Activated CD8-positive, alpha-beta memory T cell treated with anti-CD3 and anti-CD28 coated beads, Interleukin-2, amount 50 U/mL, for 1 hour (primary cell): ENCODE data around the gene HIPK4.
"Not testable (repeated sequence)": the region's sequence is repeated elsewhere in the genome, so short reads cannot be mapped to it uniquely, and the experiment has no call there.

ENCODE experiments used
- DNase-seq: peaks from one replicate; pipeline ENCODE4 v3.0.0-alpha.2; 2020; ENCODE audit errors: extremely low read depth

HIPK4 gene

DNA sequence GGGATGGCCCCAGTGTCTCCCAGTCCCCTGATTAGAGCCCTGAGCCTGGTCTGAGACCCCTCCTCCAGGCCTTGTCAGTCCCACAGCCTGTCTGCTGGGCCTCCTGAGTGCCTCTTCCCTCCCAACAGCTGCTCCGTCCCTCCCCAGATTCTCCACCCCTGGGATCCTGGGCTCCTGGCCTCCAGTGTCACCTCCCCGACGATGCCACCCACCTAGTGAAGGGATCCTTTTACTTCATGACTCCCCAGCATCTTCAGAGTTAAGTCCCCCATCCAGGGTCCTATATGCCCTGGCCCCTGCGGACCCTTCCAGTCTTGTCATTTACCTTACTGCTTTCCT is 27.6 kb upstream of the HIPK4 start:
- no peak for DNase-seq

DNA sequence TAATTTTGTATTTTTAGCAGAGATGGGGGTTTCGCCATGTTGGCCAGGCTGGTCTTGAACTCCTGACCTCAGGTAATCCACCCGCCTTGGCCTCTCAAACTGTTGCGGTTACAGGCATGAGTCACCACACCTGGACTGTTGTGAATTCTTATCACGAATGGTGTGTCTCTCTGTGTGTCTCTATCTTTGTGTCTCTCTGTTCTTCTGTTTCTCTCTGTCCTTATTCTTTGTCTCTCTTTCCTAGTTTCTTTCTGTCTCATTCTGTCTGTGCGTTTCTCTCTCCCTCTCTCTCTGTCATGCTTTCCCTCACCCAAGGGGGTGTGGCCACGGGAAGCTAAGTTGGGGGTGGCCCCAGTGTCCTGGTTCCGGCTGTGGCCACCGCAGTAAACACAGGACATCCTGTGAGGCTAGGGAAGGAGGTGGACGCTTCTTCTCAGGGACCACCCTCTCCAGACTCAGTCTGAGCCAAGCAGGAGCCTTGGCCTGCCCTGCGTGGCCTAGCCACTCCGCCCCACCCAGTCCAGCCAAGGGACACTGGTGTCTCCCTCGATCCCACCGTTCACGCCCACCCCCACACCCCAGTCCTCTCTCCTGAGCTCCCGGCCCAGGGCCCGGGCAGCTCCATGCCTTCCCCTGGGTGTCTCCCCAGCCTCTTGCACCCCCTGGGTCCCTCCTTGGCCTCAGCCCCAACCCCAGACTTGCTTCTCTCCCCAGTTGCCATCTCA is 27.1 kb upstream of the HIPK4 start:
- no peak for DNase-seq

DNA sequence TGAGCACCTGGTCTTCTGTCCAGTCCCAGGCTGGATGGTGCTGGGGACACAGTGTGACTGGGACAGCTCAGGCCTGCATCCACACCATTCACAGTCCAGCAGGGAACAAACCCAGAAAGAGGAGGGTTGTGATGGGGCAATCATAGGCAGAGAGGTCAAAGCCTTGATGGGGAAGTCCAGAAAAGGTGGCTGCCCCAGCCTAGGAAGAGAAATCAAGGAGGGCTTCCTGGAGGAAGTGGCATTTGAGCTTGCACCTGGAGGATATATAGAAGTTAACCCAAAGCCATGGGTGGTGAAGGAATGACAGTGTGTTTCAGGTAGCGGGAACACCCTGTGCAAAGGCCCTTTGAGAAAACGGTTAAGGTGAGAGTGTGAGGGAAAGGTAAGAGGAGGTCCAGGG is 25.8 kb upstream of the HIPK4 start:
- DNase-seq = no peak

- DNase-seq = no peak
Measured at GRCh38 chr19:40414542-40415535, 24.9 kb upstream of the HIPK4 start.

- no peak for DNase-seq
Measured at GRCh38 chr19:40413291-40413845, 23.4 kb upstream of the HIPK4 start, which contains the start of gene PRX. PRX (minus strand) TSS chr19:40413378; CDS start chr19:40407932, 5,446 bp downstream.

DNA sequence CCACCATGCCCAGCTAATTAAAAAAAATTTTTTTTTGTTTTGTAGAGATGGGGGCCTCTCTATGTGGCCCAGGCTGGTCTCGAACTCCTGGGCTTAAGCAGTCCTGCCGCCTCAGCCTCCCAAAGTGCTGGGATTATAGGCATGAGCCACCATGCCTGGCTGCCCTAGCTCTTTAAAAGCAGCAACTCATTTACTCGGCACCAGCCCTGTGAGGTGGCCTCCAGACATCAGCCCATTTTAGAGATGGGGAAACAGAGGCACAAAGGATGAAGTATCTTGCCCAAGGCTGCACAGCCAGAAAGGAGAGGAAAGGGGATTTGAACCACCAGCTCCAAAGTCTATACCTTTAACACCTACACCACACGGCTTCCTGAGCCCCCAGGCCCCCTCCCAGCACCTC is 22.9 kb upstream of the HIPK4 start:
- no peak for DNase-seq

- no peak for DNase-seq
Measured at GRCh38 chr19:40411958-40412499, 22.0 kb upstream of the HIPK4 start.

GRCh38 chr19:40411125-40411842 is 21.3 kb upstream of the HIPK4 start:
- DNase-seq = no peak

GRCh38 chr19:40410030-40410389 is 20.0 kb upstream of the HIPK4 start:
- DNase-seq = no peak

DNA sequence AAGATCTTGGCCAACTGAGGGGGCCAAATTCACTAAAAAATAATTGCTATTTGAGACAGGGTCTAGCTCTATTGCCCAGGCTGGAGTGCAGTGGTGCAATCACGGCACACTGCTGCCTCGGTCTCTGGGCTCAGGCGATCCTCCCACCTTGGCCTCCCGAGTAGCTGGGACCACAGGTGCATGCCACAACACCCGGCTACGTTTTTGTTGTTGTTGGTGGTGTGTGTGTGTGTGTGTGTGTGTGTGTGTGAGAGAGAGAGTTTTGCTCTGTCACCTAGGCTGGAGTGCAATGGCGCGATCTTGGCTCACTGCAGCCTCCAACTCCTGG is 18.6 kb upstream of the HIPK4 start:
- not testable (repeated sequence) for DNase-seq

DNA sequence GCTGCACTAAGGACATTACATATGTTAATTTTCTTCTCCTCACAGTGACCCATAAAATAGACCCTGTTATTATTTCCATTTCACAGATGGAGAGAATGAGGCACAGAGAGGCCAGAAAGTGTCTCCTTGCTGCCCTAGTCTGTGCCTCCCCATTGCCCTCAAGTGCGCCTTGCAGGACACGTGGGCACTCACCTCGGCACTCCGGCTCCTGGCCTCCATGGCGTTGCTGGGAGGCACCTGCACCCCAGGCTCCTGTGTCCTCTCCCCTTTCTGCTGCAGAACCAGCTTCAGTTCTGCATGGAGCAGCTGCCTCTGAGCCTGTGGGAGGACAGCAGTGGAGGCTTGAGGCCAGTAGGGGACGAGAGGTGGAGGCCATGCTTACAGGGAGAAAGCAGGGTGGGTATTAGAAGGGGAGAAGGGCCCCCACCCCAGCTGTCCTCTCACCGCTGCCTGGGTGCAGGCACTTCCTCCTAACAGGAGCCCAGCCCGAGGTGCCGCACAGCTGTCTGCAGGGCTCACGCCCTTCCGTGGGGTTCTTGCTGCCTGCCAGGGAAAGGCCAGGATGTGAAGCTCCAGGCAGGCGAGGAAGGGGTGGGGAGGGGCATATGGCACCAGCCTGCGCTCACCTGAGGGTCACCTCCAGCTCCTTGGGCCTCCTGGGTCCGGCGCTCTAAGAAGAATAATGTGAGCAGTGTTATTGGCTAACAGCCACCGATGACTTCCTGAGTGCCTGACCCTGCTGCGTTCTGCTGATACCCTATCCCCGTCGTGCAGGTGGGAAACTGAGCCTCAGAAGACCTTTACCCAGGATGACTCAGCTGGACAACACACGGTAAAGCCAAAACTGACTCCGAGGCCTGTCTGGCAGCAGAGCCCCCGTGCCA is 18.0 kb upstream of the HIPK4 start:
- DNase-seq = no peak

DNA sequence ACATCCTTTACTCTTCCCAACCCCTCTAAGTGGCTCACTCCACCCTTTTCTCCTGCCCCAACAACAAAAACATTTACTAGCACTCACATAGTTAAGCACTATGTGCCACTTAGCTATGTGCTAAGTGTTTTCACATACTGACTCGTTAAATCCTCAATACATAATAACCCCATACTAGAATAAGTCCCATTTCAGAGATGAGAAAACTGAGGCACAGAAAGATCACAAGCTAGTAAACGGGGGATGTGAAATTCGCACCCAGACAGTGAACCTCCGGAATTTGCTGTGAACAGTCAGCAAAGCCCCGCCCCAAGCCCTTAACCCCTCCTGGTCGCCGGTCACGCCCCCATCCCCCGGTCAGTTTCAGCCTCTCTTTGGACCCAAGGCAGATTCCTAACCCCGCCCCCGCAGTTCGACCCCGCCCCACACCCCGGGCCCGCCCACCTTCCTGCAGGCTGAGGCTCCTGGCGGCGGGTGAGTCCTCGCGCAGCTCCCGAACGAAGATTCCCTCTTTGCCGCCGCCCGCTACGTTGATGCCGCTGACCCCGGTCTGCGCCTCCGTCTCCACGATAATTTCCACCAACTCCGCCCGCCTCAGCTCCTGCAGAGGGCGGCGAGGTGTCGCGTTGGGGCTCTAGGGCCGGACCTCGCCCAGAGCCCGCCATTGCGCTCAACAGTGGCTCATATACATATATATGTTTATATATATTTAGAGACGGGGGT is 13.4 kb upstream of the HIPK4 start:
- DNase-seq = peak; percentile 27

GRCh38 chr19:40400559-40400958 is 10.6 kb upstream of the HIPK4 start:
- DNase-seq = no peak

DNA sequence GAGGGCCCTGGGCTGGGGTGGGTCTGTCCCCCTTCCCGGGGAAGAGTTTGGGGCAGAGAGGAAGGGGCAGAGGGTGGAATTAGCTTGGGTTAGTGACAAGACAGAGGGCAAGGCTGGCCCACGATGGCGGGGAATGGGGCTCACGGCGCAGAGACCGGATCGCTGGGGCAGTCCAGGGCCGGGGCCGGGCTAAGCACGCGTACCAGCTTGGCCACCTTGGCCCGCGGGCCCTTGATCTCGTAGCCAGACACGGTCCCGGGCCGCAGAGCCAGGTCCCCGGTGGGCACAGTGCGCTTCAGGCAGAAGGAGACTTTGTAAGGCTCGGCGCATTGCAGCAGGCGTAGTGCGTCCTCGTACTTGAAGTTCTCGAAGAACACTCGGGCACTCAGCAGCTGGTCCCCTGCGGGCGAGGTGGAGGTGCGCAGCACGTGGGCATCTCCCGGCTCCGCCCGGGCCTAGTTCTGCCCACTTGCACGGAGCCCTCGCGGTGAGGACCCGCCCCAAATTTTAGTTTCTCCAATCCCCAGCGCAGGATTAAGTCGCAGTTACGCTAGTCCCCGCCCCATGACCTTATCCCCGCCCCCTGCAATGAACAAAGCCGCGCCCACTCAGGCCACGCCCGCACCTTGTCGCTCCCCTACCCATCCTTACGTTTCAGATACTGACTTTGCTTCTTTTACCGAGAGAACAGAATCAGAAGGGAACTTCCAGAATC is 8.6 kb upstream of the HIPK4 start:
- no peak for DNase-seq

GRCh38 chr19:40397568-40397906 is 7.6 kb upstream of the HIPK4 start:
- DNase-seq = no peak

GRCh38 chr19:40396886-40397567 is 7.0 kb upstream of the HIPK4 start:
- DNase-seq = no peak

GRCh38 chr19:40395956-40396355 is 6.0 kb upstream of the HIPK4 start:
- DNase-seq = no peak

- DNase-seq = no peak
Measured at GRCh38 chr19:40394816-40395210, 4.8 kb upstream of the HIPK4 start.
